ACHN (cell line): ENCODE results near the gene APCDD1L.

Experiments
- DNase-seq: peaks from one replicate; pipeline ENCODE4 v3.0.0-alpha.2; 2015
- in situ Hi-C: cut with HindIII; loops from 2 replicates; pipeline ENCODE4 v1.10.0; 2017; ENCODE audit warnings: low sequenced_read_pairs, low pct_ligation_motif_present, low pct_unique_long_range_greater_than_20kb

The APCDD1L gene

DNA sequence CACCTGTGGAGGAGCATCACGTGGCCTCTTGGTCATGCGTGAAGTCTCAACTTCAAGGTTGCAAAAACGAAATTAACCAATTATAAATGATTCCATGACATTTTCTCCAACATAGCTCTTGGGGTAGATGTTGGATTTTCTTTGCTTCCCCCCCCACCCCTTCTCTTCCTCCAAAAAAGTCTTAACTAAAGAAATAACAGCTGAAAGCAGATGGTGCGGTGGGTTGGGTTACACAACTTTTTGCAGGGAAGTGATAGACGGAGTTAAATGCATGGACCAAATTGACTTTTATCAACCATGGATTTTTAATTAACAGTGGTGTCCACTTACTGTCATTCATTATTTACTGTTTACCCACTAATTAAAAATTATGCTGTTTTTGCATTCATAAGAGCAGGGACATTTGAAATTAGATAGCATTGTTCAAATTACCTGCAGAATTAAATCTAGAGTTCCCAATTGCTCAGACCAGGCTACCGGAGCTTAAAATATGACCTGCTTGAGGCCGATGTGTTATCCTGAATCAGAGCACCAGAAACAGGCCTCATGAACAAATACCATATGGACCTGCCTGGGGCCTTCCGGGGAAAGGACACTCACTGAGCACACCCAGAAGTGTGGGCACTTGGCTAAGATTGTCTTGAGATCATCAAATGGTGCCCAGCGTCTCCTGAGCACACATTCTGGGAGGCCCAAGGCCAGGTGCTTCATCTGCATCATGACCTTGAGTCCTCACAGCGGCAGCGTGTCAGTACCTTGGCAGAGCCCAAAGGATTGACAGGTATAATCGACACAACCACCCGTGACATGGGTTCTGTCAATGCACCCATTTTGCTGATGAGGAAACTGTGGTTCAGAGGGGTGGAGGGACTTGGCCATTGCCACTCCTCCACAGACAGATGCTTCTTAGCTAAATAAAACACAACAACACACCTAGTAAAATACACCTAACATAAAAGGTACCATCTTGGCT is 41.5 kb downstream of the APCDD1L start:
- in situ Hi-C loops = no loop called here
- no peak for DNase-seq

- in situ Hi-C loops = no loop called here
- no peak for DNase-seq
Observed at GRCh38 chr20:58472273-58473018, 42.8 kb downstream of the APCDD1L start.

DNA sequence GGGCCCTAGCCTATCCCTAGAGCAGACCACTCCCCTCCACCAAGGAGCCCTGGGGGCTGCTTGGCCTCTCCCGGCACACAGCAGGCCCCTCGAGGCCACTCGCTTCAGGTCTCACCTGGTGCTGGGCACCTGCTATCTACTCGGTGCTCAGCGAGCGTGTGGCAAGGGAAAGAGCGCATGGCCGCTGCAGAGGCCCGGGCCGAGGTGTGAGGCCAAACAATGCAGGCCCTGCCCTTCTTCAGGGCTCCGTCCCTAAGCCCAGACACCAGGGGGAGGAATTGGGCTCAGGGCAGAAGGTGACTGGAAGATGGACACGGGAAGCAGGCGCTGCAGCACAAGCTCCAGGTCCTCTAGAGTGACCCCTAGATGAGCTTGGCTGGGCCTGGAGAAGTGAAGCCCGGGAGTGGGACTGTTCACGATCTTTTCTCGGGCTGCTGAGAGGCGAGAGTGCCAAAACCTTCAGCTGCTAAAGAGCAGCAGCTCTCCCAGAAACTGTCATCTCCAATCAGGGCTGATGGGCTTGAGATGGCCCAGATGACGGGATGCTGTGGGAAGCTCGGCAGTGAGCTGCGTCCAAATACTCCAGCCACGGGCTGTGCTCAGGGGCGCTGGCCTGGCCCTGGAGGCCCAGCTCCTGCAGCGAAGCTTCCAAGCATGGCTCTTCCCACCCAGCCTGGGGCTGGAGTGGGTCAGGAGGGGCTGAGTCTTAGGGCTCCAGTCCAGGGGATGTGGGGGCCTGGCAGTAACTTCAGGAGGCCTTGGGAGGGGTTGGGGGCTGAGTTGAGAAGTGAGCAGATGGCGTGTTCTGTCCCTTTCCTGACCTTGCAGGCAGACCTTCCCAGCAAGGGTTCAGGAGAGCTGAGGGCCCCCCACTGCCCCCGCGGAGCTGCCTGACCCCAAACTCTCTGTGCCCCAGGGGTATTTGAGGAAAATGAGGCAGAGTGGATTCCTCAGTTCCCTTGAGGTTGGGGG is 43.7 kb downstream of the APCDD1L start:
- DNase-seq = no peak
- in situ Hi-C loops = no loop called here

- no peak for DNase-seq
- in situ Hi-C loops = no loop called here
Observed at GRCh38 chr20:58470336-58471192, 44.6 kb downstream of the APCDD1L start.

GRCh38 chr20:58469616-58470015 is 45.6 kb downstream of the APCDD1L start:
- in situ Hi-C loops = no loop called here
- DNase-seq = no peak

- in situ Hi-C loops = no loop called here
- DNase-seq = no peak
Observed at GRCh38 chr20:58467572-58468527, 47.3 kb downstream of the APCDD1L start.

- in situ Hi-C loops = no loop called here
- DNase-seq = no peak
Observed at GRCh38 chr20:58466729-58467571, 48.2 kb downstream of the APCDD1L start.

GRCh38 chr20:58466095-58466708 is 49.0 kb downstream of the APCDD1L start:
- in situ Hi-C loops = no loop called here
- no peak for DNase-seq

- in situ Hi-C loops = no loop called here
- DNase-seq = no peak
Observed at GRCh38 chr20:58464838-58465237, 50.4 kb downstream of the APCDD1L start.

GRCh38 chr20:58463256-58463655 is 51.9 kb downstream of the APCDD1L start:
- no peak for DNase-seq
- in situ Hi-C loops = no loop called here

- DNase-seq = no peak
- in situ Hi-C loops = no loop called here
Observed at GRCh38 chr20:58461899-58462298, 53.3 kb downstream of the APCDD1L start.

GRCh38 chr20:58461104-58461503 is 54.1 kb downstream of the APCDD1L start:
- in situ Hi-C loops = no loop called here
- no peak for DNase-seq

- in situ Hi-C loops = no loop called here
- no peak for DNase-seq
Observed at GRCh38 chr20:58459058-58459750, 56.0 kb downstream of the APCDD1L start.

GRCh38 chr20:58458342-58459057 is 56.7 kb downstream of the APCDD1L start:
- no peak for DNase-seq
- in situ Hi-C loops = no loop called here
